Body of pancreas (tissue), 4 donors: ENCODE data around the gene TNKS2.

Experiments
- POLR2A ChIP-seq, 3 donors: fragments of 450-650 bp; IDR thresholded peaks; one replicate each; pipeline ENCODE4 v1.6.1; 2016; ENCODE audit warnings: antibody characterized with exemption in 3 of 3, mild to moderate bottlenecking in 2 of 3
- TF ChIP-seq, protein P1 (sequence below), 7 experiments: fragments of 450-650 bp in 4 of 7; fragments of 200-600 bp in 3 of 7; sonication (generic) in 3 of 7; IDR thresholded peaks; one replicate each; pipeline ENCODE4 v1.5.1; 2016 to 2019; ENCODE audit warnings: antibody characterized with exemption in 7 of 7

DNA sequence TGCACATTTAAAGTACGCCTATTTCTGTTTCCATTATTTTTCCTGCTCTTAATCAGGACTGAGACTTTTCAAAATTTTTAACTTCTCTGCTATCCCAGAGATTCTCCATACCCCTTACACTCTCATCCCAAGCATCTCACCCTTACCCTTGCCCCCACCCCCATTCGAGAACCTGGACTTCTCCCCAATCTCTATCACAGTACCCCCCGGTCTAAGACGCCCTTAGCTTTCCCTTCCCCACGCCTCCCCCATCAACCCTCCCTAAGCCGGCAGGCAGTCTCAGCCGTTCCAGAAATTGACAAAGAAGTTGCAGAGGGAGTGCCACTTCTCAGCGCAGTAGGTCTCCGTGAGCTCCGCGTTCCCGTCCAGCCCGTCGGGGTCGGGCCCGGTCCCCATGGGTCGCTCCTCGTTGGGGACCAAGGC lies 109.7 kb downstream of the TNKS2 start:
- TF ChIP-seq, protein P1, sequence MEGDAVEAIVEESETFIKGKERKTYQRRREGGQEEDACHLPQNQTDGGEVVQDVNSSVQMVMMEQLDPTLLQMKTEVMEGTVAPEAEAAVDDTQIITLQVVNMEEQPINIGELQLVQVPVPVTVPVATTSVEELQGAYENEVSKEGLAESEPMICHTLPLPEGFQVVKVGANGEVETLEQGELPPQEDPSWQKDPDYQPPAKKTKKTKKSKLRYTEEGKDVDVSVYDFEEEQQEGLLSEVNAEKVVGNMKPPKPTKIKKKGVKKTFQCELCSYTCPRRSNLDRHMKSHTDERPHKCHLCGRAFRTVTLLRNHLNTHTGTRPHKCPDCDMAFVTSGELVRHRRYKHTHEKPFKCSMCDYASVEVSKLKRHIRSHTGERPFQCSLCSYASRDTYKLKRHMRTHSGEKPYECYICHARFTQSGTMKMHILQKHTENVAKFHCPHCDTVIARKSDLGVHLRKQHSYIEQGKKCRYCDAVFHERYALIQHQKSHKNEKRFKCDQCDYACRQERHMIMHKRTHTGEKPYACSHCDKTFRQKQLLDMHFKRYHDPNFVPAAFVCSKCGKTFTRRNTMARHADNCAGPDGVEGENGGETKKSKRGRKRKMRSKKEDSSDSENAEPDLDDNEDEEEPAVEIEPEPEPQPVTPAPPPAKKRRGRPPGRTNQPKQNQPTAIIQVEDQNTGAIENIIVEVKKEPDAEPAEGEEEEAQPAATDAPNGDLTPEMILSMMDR (IDR thresholded peaks at IDR 0.05) = no peak
- TF ChIP-seq POLR2A (IDR thresholded peaks at IDR 0.05) = no peak
